ENCODE data around the gene MFGE8.
A peak's percentile ranks its signal among the peaks of the same experiment; 100 is the strongest.

The MFGE8 gene

GRCh38 chr15:88894819-88895767, 18.1 kb downstream of the MFGE8 start, which contains the start of gene HAPLN3:
Gene HAPLN3, minus strand, starts transcription at chr15:88895544. Its CDS starts 8,246 bp downstream, at chr15:88887298.
- DNase-seq (ENCODE audit: extremely low spot score) = peak; percentile 67
- ChIA-PET POLR2A (no interaction called here), CTCF (interaction anchor here (1.1 to 3.3 kb wide), 2 partner anchors 10 to 272 kb away, joined by 3 to 14 read pairs; no protein-coding TSS in a partner anchor)
- no peak for TF ChIP-seq CTCF (IDR thresholded peaks at IDR 0.05; ENCODE audit: control extremely low read depth, extremely low read depth, low read depth, missing control alignments)

GRCh38 chr15:88894348-88894818, 18.8 kb downstream of the MFGE8 start:
- TF ChIP-seq CTCF (IDR thresholded peaks at IDR 0.05; ENCODE audit: control extremely low read depth, extremely low read depth, low read depth, missing control alignments) = peak; percentile 65
- CTCF ChIA-PET = interaction anchor here (3.3 kb wide), 1 partner anchor 11 kb away, joined by 14 read pairs; no protein-coding TSS in a partner anchor
- POLR2A ChIA-PET = no interaction called here
- peak; percentile 74 for DNase-seq (ENCODE audit: extremely low spot score)

GRCh38 chr15:88891540-88892254, 21.5 kb downstream of the MFGE8 start:
- POLR2A ChIA-PET = no interaction called here
- DNase-seq (ENCODE audit: extremely low spot score) = no peak
- CTCF ChIA-PET = interaction anchor here (1.4 to 4.9 kb wide), 3 partner anchors 13 to 130 kb away, joined by 3 to 24 read pairs (median 12); no protein-coding TSS in a partner anchor
- TF ChIP-seq CTCF (IDR thresholded peaks at IDR 0.05; ENCODE audit: control extremely low read depth, extremely low read depth, low read depth, missing control alignments) = no peak

GRCh38 chr15:88890495-88890894, 22.7 kb downstream of the MFGE8 start:
- no peak for TF ChIP-seq CTCF (IDR thresholded peaks at IDR 0.05; ENCODE audit: control extremely low read depth, extremely low read depth, low read depth, missing control alignments)
- no peak for DNase-seq (ENCODE audit: extremely low spot score)
- POLR2A ChIA-PET = no interaction called here
- CTCF ChIA-PET = interaction anchor here (1.2 to 4.9 kb wide), 3 partner anchors 12 to 20 kb away, joined by 3 to 24 read pairs (median 7); no protein-coding TSS in a partner anchor

GRCh38 chr15:88888719-88889118, 24.5 kb downstream of the MFGE8 start:
- no peak for TF ChIP-seq CTCF (IDR thresholded peaks at IDR 0.05; ENCODE audit: control extremely low read depth, extremely low read depth, low read depth, missing control alignments)
- CTCF ChIA-PET = interaction anchor here (1.8 to 4.9 kb wide), 3 partner anchors 10 to 18 kb away, joined by 5 to 24 read pairs (median 7); no protein-coding TSS in a partner anchor
- POLR2A ChIA-PET = no interaction called here
- DNase-seq (ENCODE audit: extremely low spot score) = no peak

GRCh38 chr15:88887068-88887580, 26.1 kb downstream of the MFGE8 start:
- ChIA-PET CTCF (interaction anchor here (1.5 to 1.8 kb wide), 2 partner anchors 8 to 17 kb away, joined by 4 to 5 read pairs; no protein-coding TSS in a partner anchor), POLR2A (no interaction called here)
- no peak for TF ChIP-seq CTCF (IDR thresholded peaks at IDR 0.05; ENCODE audit: control extremely low read depth, extremely low read depth, low read depth, missing control alignments)
- DNase-seq (ENCODE audit: extremely low spot score) = no peak
